T-helper 1 cell (primary cell): ENCODE data around the gene GNG2.

ENCODE experiments used
- DNase-seq, 5 donors: peaks; one replicate each; pipeline ENCODE4 v3.0.0-alpha.2; 2012 to 2020
- total RNA-seq, 4 donors: gene quantifications; one replicate each; lab custom pipeline; 2026; lab: John Stamatoyannopoulos, UW

GNG2 gene
- total RNA-seq, result 147 to 228 (median 159) reads per million in 4 donors

DNA sequence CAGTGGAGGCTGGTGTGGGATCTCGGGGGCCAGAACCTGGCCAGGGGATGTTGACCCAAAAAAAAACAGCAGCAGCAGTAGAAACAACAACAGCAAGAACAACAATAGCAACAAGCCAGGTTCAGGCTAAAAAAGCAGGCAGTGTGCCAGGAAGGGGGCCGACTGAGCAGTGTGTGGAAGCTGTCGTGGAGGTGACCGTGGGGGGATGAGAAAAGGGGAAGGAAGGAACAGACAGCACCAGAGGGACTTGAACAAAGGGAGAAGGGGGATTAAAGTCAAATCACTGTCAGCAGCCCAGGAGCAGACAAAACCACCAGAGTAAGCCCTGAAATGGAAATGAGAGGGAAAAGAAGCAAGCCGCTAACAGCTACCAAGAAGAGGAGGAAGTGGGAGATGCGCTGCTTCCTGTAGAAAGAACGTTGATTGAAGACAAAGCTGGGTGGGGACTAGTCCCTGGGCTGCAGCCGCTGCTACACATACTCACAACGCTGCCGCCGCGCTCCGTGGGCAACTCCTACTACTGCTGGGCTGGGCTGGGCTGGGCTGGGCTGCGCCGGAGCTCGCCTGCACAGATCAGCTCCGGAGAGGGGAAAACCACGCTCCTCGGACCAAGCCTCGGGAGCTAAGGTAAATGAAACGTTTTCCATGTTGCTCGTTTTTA is at the start of gene GNG2:
GNG2 (plus strand) TSS at position 449 of the 661 bp plus-strand sequence. CDS start 90,067 bp downstream, outside the sequence.
- DNase-seq, result peak; percentile 59 to 94 (median 75)

- no peak for DNase-seq
Observed at GRCh38 chr14:51811706-51812105, 48.7 kb upstream of the GNG2 start.

DNA sequence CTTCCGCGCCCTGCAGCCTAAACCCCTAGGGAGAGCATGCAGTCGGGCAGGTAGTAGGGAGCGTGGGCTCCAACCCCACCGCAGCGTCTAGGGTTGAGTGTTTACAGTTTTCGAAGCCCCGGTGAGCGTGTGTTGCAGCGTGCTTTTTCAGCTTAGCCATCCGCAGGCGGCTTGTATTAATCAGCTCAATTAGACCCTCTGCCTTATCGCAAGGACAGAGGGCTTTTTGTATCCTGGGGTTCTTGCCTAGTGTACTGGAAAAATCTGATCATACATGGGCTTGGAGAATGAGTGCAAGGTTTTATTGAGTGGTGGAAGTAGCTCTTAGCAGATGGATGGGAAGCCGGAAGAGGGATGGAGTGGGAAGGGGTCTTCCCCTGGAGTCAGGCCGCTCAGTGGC is 44.4 kb upstream of the GNG2 start:
- DNase-seq, result no peak

DNA sequence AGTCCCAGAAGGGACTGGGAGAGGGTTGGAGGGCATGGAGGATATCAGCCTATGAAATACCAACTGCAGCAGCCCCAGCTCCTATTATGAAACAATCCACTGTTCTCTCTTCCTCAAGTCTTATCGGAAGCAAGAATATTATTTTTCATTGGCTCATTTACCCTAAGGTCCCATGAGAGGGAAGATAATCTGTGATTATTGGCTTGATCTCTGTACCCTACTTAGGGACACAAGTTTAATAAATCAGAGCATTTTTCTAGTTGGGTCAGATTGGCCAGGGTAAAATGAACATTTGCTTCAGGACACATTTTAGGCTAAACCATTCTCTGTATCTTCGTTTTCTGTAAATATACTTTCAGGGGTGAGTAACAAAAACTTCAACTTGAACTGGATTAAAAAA is 43.1 kb upstream of the GNG2 start:
- no peak for DNase-seq

- DNase-seq, result no peak
Observed at GRCh38 chr14:51818748-51819380, 41.5 kb upstream of the GNG2 start.

GRCh38 chr14:51821822-51822221 is 38.6 kb upstream of the GNG2 start:
- DNase-seq, result no peak

DNA sequence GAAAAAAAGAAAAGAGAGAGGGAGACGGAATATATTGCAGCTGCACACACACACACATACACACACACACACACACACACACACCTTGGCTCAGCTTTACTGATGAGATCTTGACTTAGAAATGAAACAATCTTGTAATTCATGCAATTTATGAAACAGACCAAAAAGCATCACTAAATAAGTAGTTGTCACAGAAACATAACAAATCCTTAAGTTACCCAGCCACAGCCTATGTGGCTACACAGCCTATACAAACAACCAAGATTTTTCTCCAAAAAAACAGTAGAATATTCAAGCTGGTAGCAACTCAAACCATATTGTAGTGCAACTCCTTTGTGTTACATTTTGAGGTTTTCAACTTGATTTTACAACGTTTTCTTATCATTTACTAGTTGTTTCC is 37.9 kb upstream of the GNG2 start:
- no peak for DNase-seq

DNA sequence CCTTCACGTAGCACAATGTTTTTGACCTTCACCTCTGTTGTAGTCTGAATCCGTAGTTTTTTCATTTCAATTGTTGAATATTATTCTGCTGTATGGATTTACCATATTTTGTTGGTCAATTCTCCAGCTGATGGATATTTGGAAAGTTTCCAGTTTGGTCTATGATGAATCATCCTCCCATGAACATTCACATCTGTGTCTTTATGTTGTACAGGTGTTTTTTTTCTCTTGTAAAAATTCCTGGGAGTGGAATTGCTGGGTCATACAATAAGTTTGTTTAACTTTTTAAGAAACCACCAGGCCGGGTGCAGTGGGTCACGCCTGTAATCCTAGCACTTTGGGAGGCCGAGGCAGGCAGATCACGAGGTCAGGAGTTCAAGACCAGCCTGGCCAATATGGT is 36.7 kb upstream of the GNG2 start:
- DNase-seq, result no peak

- no peak for DNase-seq
Observed at GRCh38 chr14:51824191-51824590, 36.2 kb upstream of the GNG2 start.

GRCh38 chr14:51825926-51826325 is 34.5 kb upstream of the GNG2 start:
- DNase-seq, result no peak

DNA sequence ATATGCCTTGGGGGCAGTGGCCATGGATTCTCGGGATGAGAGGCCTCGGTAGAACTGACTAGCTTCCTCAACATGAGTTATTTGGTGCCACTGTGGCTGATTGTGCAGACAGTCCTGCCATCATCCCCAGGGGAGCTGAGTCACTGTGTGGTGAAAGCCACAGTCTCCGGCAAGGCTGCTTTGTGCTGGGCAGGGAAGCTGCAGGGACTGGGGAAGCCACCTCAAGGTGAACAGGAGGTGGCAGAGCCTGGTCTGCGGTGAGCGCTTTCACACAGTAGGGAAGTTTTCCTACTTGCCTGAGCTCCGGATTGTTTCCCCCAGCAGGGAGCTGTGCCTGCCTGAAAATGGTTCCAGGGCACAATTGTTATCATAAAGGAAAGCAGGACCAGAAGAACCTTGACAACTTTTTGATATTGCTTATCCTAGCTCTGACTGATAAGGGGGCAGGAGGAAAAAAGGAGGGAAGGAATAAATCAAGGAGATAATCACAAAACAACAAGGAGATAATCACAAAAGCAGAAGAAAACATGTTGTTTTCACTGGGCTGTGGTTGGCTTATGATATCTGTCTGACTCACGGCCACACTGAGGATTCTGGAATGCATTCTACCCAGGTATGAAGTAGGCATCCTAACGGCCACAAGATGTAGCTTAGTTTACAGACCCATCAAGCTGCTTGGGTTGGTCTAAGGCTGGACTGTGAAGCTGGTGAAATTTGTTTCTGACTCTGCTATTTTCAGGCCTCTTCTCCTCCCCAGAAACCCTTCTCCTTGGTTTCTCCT is 32.2 kb upstream of the GNG2 start:
- DNase-seq, result peak; percentile 14 to 75 (median 33)

- DNase-seq, result no peak
Observed at GRCh38 chr14:51834240-51834639, 26.2 kb upstream of the GNG2 start.

DNA sequence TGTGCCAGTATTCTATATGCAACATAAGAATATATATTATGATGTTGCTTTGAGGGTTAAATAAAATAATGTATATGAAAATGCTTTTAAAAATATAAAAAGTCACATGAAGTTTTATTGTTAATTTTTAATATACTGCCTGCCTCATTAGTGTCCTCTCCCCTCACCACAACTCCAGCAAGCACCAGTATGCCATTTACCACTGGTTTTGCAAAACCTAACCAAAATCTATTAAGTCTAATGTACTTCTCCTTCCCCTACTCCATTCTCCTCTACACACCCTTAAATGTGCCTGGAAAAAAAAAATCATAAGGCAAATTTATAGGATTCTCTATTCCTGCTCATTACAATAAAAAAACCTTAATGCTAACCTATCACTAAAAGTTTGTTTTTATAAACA is 24.0 kb upstream of the GNG2 start:
- no peak for DNase-seq

DNA sequence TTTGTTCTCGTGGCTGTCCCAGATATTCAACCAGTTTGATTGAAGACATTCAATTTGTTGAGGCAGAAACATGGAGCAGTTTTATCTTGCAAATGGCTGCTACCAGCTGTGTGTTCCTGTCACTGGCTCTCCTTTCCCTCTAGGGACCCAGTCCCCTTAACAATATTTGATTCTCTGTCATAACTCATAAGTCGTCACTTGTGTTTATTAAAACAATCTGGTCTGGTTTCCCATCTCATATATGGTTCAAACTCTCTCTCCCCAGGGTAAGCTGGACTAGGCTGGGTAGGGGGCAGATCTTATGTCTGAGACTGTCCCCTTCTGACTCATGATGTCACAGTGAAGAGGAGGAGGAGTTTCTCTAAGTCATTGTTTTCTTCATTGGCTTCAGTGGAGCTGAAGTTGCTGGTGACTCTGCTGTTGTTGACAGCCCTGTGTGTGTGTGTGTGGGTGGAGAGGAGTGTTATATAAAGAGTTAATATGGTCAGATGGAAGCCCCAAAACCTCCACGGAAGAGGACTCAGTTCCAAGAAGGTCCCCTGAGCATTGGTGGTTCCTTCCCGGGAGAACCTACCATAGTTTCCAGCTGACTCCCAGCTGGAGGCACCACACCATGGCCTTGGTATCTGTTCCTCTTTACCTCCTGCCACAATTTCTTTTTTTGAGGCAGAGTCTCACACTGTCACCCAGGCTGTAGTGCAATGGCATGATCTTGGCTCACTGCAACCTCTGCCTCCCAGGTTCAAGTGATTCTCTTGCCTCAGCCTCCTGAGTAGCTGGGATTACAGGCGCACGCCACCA is 16.1 kb upstream of the GNG2 start:
- no peak for DNase-seq

GRCh38 chr14:51845811-51846210 is 14.6 kb upstream of the GNG2 start:
- DNase-seq, result no peak

GRCh38 chr14:51846631-51847488 is 13.6 kb upstream of the GNG2 start:
- peak; percentile 69 to 99 (median 87) for DNase-seq

GRCh38 chr14:51847489-51847796 is 13.0 kb upstream of the GNG2 start:
- no peak for DNase-seq

DNA sequence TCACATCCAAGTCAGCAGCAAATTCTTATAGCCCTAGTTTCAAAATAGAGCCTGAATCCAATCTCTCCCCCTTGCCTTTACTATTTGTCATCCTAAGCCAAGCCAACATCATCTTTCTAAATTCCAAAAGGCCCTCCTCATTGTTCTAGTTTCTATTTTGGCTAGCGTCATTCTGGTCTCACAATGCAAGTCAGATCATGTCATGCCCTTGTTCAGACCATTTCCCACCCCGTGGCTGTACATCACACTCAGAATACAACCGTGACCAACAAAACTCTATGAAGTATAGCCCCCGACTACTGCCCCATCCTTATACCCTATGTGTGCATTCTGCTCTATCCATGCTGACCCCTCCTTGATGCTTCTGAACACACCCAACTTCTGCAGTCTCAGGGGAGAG is 12.3 kb upstream of the GNG2 start:
- DNase-seq, result peak in 1 of 5 donors; percentile 49

DNA sequence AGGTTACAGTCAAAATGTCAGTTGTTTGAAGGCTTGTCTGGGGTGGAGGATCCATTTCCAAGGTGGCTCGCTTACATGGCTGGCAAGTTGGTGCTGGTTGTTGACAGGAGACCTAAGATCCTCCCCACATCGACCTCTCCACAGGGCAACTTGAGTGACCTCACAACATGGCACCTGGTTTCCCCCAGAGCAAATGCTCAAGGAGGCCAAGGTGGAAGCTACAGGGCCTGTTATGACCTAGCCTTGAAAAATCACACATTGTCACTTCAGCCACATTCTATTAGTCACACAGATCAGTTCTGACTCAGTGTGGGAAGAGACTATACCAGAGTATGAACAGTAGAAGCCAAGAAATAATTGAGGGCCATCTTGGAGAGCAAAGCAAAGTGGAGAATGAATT is 11.3 kb upstream of the GNG2 start:
- DNase-seq, result peak in 1 of 5 donors; percentile 85

GRCh38 chr14:51850651-51851050 is 9.8 kb upstream of the GNG2 start:
- DNase-seq, result no peak

- DNase-seq, result no peak
Observed at GRCh38 chr14:51852541-51852940, 7.9 kb upstream of the GNG2 start.

- no peak for DNase-seq
Observed at GRCh38 chr14:51855234-51855633, 5.2 kb upstream of the GNG2 start.
